ENCODE measurements around the gene PALM. TPM values are rescaled to one million over a fixed set of nuclear protein-coding genes. Genes with fewer than 3 reads are reported as not detected.

PALM gene
- total RNA-seq, 4 donors from 2014 or later = 4.4 to 10.2 (median 7.2) TPM

DNA sequence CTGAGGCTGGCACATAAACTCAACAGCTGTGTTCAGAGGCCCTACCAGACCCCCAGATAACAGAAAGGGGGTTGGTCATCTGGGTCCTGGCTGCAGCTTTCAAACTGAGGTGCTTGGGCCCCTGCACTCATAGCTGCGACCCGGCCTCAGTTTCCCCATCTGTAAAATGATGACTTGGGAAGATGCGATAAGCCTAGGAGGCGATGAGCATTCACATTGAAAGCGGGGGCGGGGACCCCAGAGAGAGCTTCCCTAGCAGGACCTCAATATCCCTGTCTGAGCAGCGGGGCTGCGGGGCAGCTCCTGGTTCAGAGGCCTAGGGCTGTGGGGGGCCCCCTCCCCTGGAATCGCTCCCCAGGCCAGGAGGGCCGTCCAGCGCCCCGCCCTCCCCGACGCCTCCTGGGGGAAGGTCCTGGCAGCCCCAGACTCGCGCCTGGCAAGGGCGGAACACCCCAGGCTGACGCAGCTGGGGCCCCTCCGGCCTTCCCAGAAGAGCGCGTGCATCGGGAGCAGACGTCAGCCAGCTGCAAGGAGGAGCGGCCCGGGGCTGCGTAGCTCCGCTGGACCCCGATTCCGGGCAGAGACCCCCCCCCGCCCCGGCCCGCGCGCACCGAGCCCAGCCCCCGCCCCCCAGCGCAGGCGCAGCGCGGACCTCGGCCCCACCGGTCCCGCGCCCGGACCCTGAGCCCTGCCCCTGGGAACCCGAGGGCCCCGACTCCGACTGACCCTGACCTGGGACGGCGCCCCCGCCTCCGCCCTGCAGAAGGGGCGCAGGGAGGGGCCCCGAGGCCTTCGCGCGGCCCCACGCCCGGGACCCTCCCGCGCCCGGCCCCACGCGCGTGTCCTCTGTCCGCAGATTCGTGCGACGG is 29.1 kb upstream of the PALM start:
- Histone ChIP-seq H3K36me3 (no peaks in the 10 kb centered on the region), H3K27me3 (peaks cover 10 to 13% (median 12%) of the 10 kb centered on the region in 3 donors), H3K27ac (peak overlapping the region; percentile 77 to 89 (median 86)), H3K4me3 (peak overlapping the region; percentile 56 to 89 (median 66)), H3K9me3 (no peaks in the 10 kb centered on the region), H3K4me1 (peaks cover 0 to 29% of the 10 kb centered on the region in 2 donors)
- ATAC-seq (no peak), DNase-seq (no peak)
- TF ChIP-seq POLR2A (IDR thresholded peaks at IDR 0.05) = no peak
- intact Hi-C loops (cut with DNase I; ENCODE audit: low total_unique reads) = loop anchor here (1.0 to 2.0 kb wide), 4 partner anchors 16 to 173 kb away; partner anchors contain the start of genes BSG, PTBP1 and RNF126
- in situ Hi-C loops (cut with MboI; ENCODE audit: low sequenced_read_pairs in 4 of 4) = no loop called here

DNA sequence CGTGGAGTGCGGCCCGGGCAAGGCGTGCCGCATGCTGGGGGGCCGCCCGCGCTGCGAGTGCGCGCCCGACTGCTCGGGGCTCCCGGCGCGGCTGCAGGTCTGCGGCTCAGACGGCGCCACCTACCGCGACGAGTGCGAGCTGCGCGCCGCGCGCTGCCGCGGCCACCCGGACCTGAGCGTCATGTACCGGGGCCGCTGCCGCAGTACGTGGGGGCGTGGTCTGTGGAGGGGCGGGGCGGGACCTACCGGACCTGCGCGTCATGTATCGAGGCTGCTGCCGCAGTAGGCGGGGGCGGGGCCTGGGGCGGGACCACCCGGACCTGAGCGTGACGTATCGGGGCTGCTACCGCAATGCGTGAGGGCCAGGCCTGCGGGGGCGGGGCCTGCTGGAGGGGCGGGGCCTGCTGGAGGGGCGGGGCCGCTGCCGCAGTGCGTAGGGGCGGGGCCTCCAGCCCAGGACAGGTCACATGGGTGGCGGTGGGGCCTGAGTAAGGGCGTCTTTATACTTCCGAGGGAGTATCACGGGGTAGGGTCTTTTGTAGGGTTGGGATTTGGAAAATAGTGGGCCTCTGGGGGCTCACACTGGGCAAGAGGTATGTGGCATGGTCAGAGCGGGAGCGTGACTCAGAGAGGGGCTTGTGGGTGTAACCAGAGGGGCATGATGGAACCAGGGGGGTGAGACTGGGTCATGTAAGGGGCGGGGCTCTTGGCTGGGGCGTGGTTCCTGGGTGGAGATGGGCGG is 28.3 kb upstream of the PALM start:
- intact Hi-C loops (cut with DNase I; ENCODE audit: low total_unique reads) (loop anchor here (1.0 to 2.0 kb wide), 4 partner anchors 17 to 174 kb away; partner anchors contain the start of genes BSG, PTBP1 and RNF126), in situ Hi-C loops (cut with MboI; ENCODE audit: low sequenced_read_pairs in 4 of 4) (no loop called here)
- ATAC-seq (peak; percentile 84 to 87), DNase-seq (peak; percentile 99 to 100)
- Histone ChIP-seq H3K27ac (peak overlapping the region; percentile 77 to 89 (median 86)), H3K36me3 (no peaks in the 10 kb centered on the region), H3K9me3 (no peaks in the 10 kb centered on the region), H3K4me1 (peaks cover 0 to 28% of the 10 kb centered on the region in 2 donors), H3K27me3 (peaks cover 7 to 12% (median 9%) of the 10 kb centered on the region in 3 donors), H3K4me3 (peak overlapping the region; percentile 56 to 89 (median 66))
- TF ChIP-seq, protein P1, sequence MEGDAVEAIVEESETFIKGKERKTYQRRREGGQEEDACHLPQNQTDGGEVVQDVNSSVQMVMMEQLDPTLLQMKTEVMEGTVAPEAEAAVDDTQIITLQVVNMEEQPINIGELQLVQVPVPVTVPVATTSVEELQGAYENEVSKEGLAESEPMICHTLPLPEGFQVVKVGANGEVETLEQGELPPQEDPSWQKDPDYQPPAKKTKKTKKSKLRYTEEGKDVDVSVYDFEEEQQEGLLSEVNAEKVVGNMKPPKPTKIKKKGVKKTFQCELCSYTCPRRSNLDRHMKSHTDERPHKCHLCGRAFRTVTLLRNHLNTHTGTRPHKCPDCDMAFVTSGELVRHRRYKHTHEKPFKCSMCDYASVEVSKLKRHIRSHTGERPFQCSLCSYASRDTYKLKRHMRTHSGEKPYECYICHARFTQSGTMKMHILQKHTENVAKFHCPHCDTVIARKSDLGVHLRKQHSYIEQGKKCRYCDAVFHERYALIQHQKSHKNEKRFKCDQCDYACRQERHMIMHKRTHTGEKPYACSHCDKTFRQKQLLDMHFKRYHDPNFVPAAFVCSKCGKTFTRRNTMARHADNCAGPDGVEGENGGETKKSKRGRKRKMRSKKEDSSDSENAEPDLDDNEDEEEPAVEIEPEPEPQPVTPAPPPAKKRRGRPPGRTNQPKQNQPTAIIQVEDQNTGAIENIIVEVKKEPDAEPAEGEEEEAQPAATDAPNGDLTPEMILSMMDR (IDR thresholded peaks at IDR 0.05 in 4 of 5, conservative IDR thresholded peaks at IDR 0.05 in 1 of 5) = peak in 3 of 5 experiments; percentile 61 to 66 (median 65)
- TF ChIP-seq POLR2A (IDR thresholded peaks at IDR 0.05) = peak; percentile 55 to 78

DNA sequence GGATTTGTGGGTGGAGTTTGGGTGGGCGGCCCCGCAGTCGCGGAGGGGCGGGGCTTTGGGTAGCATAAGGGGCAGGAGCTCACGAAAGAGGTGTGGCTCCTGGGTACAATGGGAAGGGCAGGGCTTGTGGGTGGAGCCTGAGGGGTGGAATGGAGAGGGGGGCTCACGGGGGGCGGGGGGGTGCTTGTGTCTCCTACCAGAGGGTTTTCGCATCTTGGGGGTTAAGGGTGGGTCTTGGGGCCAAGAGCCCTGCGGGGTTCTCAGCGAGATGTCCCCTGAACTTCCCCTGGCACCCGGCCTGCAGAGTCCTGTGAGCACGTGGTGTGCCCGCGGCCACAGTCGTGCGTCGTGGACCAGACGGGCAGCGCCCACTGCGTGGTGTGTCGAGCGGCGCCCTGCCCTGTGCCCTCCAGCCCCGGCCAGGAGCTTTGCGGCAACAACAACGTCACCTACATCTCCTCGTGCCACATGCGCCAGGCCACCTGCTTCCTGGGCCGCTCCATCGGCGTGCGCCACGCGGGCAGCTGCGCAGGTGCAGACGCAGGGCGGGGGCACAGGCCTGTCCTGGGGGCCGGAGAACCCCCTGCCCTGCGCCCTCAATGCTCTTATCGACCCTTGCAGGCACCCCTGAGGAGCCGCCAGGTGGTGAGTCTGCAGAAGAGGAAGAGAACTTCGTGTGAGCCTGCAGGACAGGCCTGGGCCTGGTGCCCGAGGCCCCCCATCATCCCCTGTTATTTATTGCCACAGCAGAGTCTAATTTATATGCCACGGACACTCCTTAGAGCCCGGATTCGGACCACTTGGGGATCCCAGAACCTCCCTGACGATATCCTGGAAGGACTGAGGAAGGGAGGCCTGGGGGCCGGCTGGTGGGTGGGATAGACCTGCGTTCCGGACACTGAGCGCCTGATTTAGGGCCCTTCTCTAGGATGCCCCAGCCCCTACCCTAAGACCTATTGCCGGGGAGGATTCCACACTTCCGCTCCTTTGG is 27.4 kb upstream of the PALM start:
- DNase-seq = peak in 1 of 2 donors; percentile 84
- intact Hi-C loops (cut with DNase I; ENCODE audit: low total_unique reads) (loop anchor here (2.0 kb wide), 1 partner anchor 109 kb away; the partner anchor contains the start of gene BSG), in situ Hi-C loops (cut with MboI; ENCODE audit: low sequenced_read_pairs in 4 of 4) (no loop called here)
- H3K4me3 ChIP-seq = peak overlapping the region; percentile 38 to 89 (median 60)
- no peak for ATAC-seq
- H3K36me3 ChIP-seq = no peaks in the 10 kb centered on the region
- H3K27me3 ChIP-seq = peaks cover 4 to 9% (median 9%) of the 10 kb centered on the region in 3 donors
- H3K9me3 ChIP-seq = no peaks in the 10 kb centered on the region
- H3K27ac ChIP-seq = peak overlapping the region; percentile 77 to 89 (median 86)
- H3K4me1 ChIP-seq = peaks cover 0 to 23% of the 10 kb centered on the region in 2 donors
- TF ChIP-seq, protein P1 (IDR thresholded peaks at IDR 0.05 in 4 of 5, conservative IDR thresholded peaks at IDR 0.05 in 1 of 5) = no peak
- no peak for TF ChIP-seq POLR2A (IDR thresholded peaks at IDR 0.05)

DNA sequence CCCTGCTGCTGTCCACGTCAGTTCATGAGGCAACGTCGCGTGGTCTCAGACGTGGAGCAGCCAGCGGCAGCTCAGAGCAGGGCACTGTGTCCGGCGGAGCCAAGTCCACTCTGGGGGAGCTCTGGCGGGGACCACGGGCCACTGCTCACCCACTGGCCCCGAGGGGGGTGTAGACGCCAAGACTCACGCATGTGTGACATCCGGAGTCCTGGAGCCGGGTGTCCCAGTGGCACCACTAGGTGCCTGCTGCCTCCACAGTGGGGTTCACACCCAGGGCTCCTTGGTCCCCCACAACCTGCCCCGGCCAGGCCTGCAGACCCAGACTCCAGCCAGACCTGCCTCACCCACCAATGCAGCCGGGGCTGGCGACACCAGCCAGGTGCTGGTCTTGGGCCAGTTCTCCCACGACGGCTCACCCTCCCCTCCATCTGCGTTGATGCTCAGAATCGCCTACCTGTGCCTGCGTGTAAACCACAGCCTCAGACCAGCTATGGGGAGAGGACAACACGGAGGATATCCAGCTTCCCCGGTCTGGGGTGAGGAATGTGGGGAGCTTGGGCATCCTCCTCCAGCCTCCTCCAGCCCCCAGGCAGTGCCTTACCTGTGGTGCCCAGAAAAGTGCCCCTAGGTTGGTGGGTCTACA is 25.9 kb upstream of the PALM start:
- no peaks in the 10 kb centered on the region for H3K9me3 ChIP-seq
- H3K27me3 ChIP-seq = no peaks in the 10 kb centered on the region
- no peak overlapping the region for H3K4me3 ChIP-seq
- H3K4me1 ChIP-seq = peaks cover 0 to 10% of the 10 kb centered on the region in 2 donors
- TF ChIP-seq, protein P1 (IDR thresholded peaks at IDR 0.05 in 4 of 5, conservative IDR thresholded peaks at IDR 0.05 in 1 of 5) = no peak
- TF ChIP-seq POLR2A (IDR thresholded peaks at IDR 0.05) = no peak
- ATAC-seq (no peak), DNase-seq (no peak)
- in situ Hi-C loops (cut with MboI; ENCODE audit: low sequenced_read_pairs in 4 of 4) = no loop called here
- intact Hi-C loops (cut with DNase I; ENCODE audit: low total_unique reads) = no loop called here
- no peak overlapping the region for H3K27ac ChIP-seq
- no peaks in the 10 kb centered on the region for H3K36me3 ChIP-seq

Data from gastrocnemius medialis (tissue), 4 donors.